Lung (tissue), 16 donors: ENCODE measurements around the gene TMA16. TPM values are rescaled to one million over a fixed set of nuclear protein-coding genes. Genes with fewer than 3 reads are reported as not detected.
A peak's percentile ranks its signal among the peaks of the same experiment; 100 is the strongest.
"Not testable (repeated sequence)": the region's sequence is repeated elsewhere in the genome, so short reads cannot be mapped to it uniquely, and the experiment has no call there.

Experiments
- ATAC-seq: fragments of 200-7000 bp; cut with Tn5 transposase; one replicate; pipeline ENCODE4 v1.9.1; 2020; ENCODE audit warnings: moderate number of reproducible peaks; ENCODE audit not compliant: insufficient read depth, low FRiP score
- DNase-seq, 3 donors: peaks; one replicate each; pipeline ENCODE4 v3.0.0-alpha.2; 2013 to 2017
- H3K27ac ChIP-seq, 2 donors: one replicate each; pipeline ENCODE4 v1.5.1; 2013; ENCODE audit warnings: mild to moderate bottlenecking in 2 of 2, moderate library complexity in 2 of 2, control low read depth in 1 of 2, inconsistent platforms in 1 of 2, low read depth in 1 of 2, low read length in 1 of 2
- H3K27me3 ChIP-seq, 3 donors: one replicate each; pipeline ENCODE4 v1.5.1; 2013; ENCODE audit warnings: low read length in 2 of 3; ENCODE audit not compliant: control insufficient read depth in 3 of 3, insufficient read depth in 3 of 3
- H3K36me3 ChIP-seq, 4 donors: one replicate each; pipeline ENCODE4 v1.5.1; 2013; ENCODE audit warnings: low read length in 4 of 4, mild to moderate bottlenecking in 1 of 4, moderate library complexity in 1 of 4; ENCODE audit not compliant: control insufficient read depth in 4 of 4, insufficient read depth in 4 of 4
- H3K4me1 ChIP-seq, 5 donors: one replicate each; pipeline ENCODE4 v1.5.1; 2013; ENCODE audit warnings: low read length in 5 of 5, mild to moderate bottlenecking in 2 of 5, moderate library complexity in 1 of 5; ENCODE audit not compliant: control insufficient read depth in 5 of 5, insufficient read depth in 5 of 5
- H3K4me3 ChIP-seq: one replicate; pipeline ENCODE4 v1.5.1; 2013; ENCODE audit warnings: mild to moderate bottlenecking, control low read depth, moderate library complexity
- H3K9ac ChIP-seq, 2 donors: one replicate each; pipeline ENCODE4 v1.5.1; 2013; ENCODE audit warnings: low read length in 2 of 2, control low read depth in 1 of 2; ENCODE audit not compliant: insufficient read depth in 1 of 2
- H3K9me3 ChIP-seq, 4 donors: one replicate each; pipeline ENCODE4 v1.5.1; 2013; ENCODE audit warnings: low read length in 3 of 4, mild to moderate bottlenecking in 1 of 4, moderate library complexity in 1 of 4; ENCODE audit not compliant: control insufficient read depth in 4 of 4, insufficient read depth in 3 of 4
- CTCF ChIP-seq: IDR thresholded peaks from 2 replicates; pipeline ENCODE4 v1.5.1; 2012; ENCODE audit warnings: mild to moderate bottlenecking; ENCODE audit errors: control extremely low read depth, extremely low read depth
- whole genome bisulfite sequencing, 2 donors: extraction: QIAGEN DNeasy Blood & Tissue Kit; methylation state at CpG; one replicate each; pipeline ENCODE4 v1.1.7; 2013; 5-methylcytosine and 5-hydroxymethylcytosine counted together
- long read RNA-seq, 5 donors: transcript quantifications; one replicate each; lab custom pipeline, GENCODE V29; 2026
- polyA plus RNA-seq, 2 donors: library from polyadenylated mRNA; stranded (reverse); fragments of 200-250 nt; gene quantifications; one replicate each; pipeline ENCODE4 v1.2.1, GENCODE V29; 2013
- total RNA-seq, 2 donors: library from RNA; depleted of rRNA in 1 of 2; stranded (reverse); fragments of >200 nt in 1 of 2; gene quantifications; one replicate each; pipeline ENCODE4 v1.2.1, GENCODE V29; 2014 to 2021
- donor health status: control.
- donor health status: control.
- donor health status: Bipolar disorder and iron deficiency.
- donor health status: healthy.
- donor health status: DM: yes; HTN: yes; CAD: no.

Gene TMA16
- total RNA-seq (10 to 100 TPM; 22.4 to 23.8 TPM), polyA plus RNA-seq (10 to 100 TPM; 15.7 to 17.2 TPM)
- long read RNA-seq, donor 1, transcript TMA16-201 (7 exons, 1,978 nt), result major isoform, 10 of 28 reads
- long read RNA-seq, donor 1, partial matches to known transcripts, result 16 of 28 reads
- long read RNA-seq, donor 1, other reads (novel, unspliced or antisense), result 0 of 28 reads
- long read RNA-seq, donor 2, partial matches to known transcripts, result 0 of 1 reads
- long read RNA-seq, donor 2, other reads (novel, unspliced or antisense), result 0 of 1 reads
- long read RNA-seq, donor 3, partial matches to known transcripts, result 0 of 4 reads
- long read RNA-seq, donor 3, other reads (novel, unspliced or antisense), result 0 of 4 reads
- long read RNA-seq, donor 4, partial matches to known transcripts, result 0 of 2 reads
- long read RNA-seq, donor 4, other reads (novel, unspliced or antisense), result 0 of 2 reads
- long read RNA-seq, donor 5, transcript TMA16-201 (7 exons, 1,978 nt), result major isoform, 12 of 21 reads
- long read RNA-seq, donor 5, partial matches to known transcripts, result 7 of 21 reads
- long read RNA-seq, donor 5, other reads (novel, unspliced or antisense), result 0 of 21 reads

GRCh38 chr4:163494360-163495241 lies at the start of gene TMA16:
Gene TMA16, plus strand, starts transcription at chr4:163494690. Its CDS starts 112 bp downstream, at chr4:163494802.
- no peaks in the 10 kb centered on the region for H3K9me3 ChIP-seq
- no peak for TF ChIP-seq CTCF
- peak within 1 kb of the TSS; percentile 87 for H3K27ac ChIP-seq
- no peaks in the 10 kb centered on the region for H3K27me3 ChIP-seq
- ATAC-seq (peak; percentile 97), DNase-seq (peak; percentile 91 to 95 (median 93))
- peak within 1 kb of the TSS; percentile 66 for H3K4me3 ChIP-seq
- peak within 1 kb of the TSS; percentile 67 to 88 for H3K9ac ChIP-seq
- WGBS, 2 donors, result 0% methylated on average over 64 of the region's 64 CpGs
- H3K36me3 ChIP-seq, result no peaks in the 10 kb centered on the region
- peaks cover 0 to 8% (median 0%) of the 10 kb centered on the region in 5 donors for H3K4me1 ChIP-seq

- H3K9me3 ChIP-seq, H3K4me1 ChIP-seq, H3K4me3 ChIP-seq, H3K36me3 ChIP-seq, DNase-seq, H3K9ac ChIP-seq, ATAC-seq, H3K27me3 ChIP-seq, H3K27ac ChIP-seq: not testable (repeated sequence)
- WGBS, 2 donors, result 86 to 90% methylated on average over 12 of the region's 12 CpGs
Measured at GRCh38 chr4:163447023-163447422, 47.5 kb upstream of the TMA16 start.

GRCh38 chr4:163447481-163447880 lies 47.0 kb upstream of the TMA16 start:
- Histone ChIP-seq H3K9ac (no peak overlapping the region), H3K27me3 (no peaks in the 10 kb centered on the region), H3K4me3 (no peak overlapping the region), H3K36me3 (no peaks in the 10 kb centered on the region), H3K9me3 (no peaks in the 10 kb centered on the region), H3K27ac (no peak overlapping the region), H3K4me1 (no peaks in the 10 kb centered on the region)
- 49 to 76% methylated on average over 1 of the region's 1 CpG for WGBS, 2 donors
- ATAC-seq, result no peak
- DNase-seq, result peak in 2 of 3 donors; percentile 75 to 79
- no peak for TF ChIP-seq CTCF
